HepG2 (cell line): Measurements from ENCODE around the gene NFATC2. TPM values are rescaled to one million over a fixed set of nuclear protein-coding genes. Genes with fewer than 3 reads are reported as not detected.

Experiments
- DBP ChIP-seq: sonication (generic); formaldehyde crosslinking; IDR thresholded peaks from 2 replicates; pipeline ENCODE4 v1.4.0; 2020; ENCODE audit warnings: missing genetic modification reagents; ENCODE audit errors: not compliant biosample characterization
- GTF2F1 ChIP-seq: fragments of 150-350 bp; IDR thresholded peaks from 2 replicates; pipeline ENCODE4 v1.6.1; 2014; ENCODE audit warnings: low read length
- HIVEP1 ChIP-seq: sonication (generic); formaldehyde crosslinking; IDR thresholded peaks from 2 replicates; pipeline ENCODE4 v1.4.0; 2020; ENCODE audit warnings: mild to moderate bottlenecking, missing genetic modification reagents
- HOXA7 ChIP-seq: sonication (generic); formaldehyde crosslinking; IDR thresholded peaks from 2 replicates; pipeline ENCODE4 v1.8.1; 2022; ENCODE audit warnings: mild to moderate bottlenecking, missing genetic modification reagents, moderate library complexity
- IKZF5 ChIP-seq: IDR thresholded peaks from 2 replicates; pipeline ENCODE4 v1.6.1; 2018; ENCODE audit warnings: missing genetic modification reagents, mild to moderate bottlenecking, missing compliant biosample characterization
- KDM6A ChIP-seq: IDR thresholded peaks from 2 replicates; pipeline ENCODE4 v1.6.1; 2016; ENCODE audit warnings: low read depth
- NFYB ChIP-seq: sonication (generic); formaldehyde crosslinking; IDR thresholded peaks from 2 replicates; pipeline ENCODE4 v1.4.0; 2020; ENCODE audit warnings: missing genetic modification reagents
- RAD21 ChIP-seq: fragments of 450-650 bp; formaldehyde crosslinking; IDR thresholded peaks from 2 replicates; pipeline ENCODE4 v1.5.0; 2020; ENCODE audit warnings: mild to moderate bottlenecking
- RFX3 ChIP-seq: IDR thresholded peaks from 2 replicates; pipeline ENCODE4 v1.6.1; 2016; ENCODE audit warnings: missing biosample characterization, missing genetic modification reagents
- ZBTB25 ChIP-seq: IDR thresholded peaks from 2 replicates; pipeline ENCODE4 v1.6.1; 2018; ENCODE audit warnings: missing genetic modification reagents
- ZMYM2 ChIP-seq: sonication (generic); formaldehyde crosslinking; IDR thresholded peaks from 2 replicates; pipeline ENCODE4 v1.8.0; 2022; ENCODE audit warnings: mild to moderate bottlenecking, missing genetic modification reagents
- ZMYM4 ChIP-seq: sonication (generic); formaldehyde crosslinking; IDR thresholded peaks from 2 replicates; pipeline ENCODE4 v1.8.1; 2023; ENCODE audit warnings: mild to moderate bottlenecking, missing genetic modification reagents
- ZNF30 ChIP-seq: sonication (generic); formaldehyde crosslinking; IDR thresholded peaks from 2 replicates; pipeline ENCODE4 v1.5.0; 2020; ENCODE audit warnings: mild to moderate bottlenecking, missing genetic modification reagents
- ZNF572 ChIP-seq: sonication (generic); formaldehyde crosslinking; IDR thresholded peaks from 2 replicates; pipeline ENCODE4 v1.5.1; 2020; ENCODE audit warnings: mild to moderate bottlenecking, missing genetic modification reagents
- ZNF709 ChIP-seq: sonication (generic); formaldehyde crosslinking; IDR thresholded peaks from 2 replicates; pipeline ENCODE4 v1.5.0; 2020; ENCODE audit warnings: mild to moderate bottlenecking, missing genetic modification reagents
- polyA plus RNA-seq, 8 experiments: library from polyadenylated mRNA; depleted of rRNA in 3 of 8; stranded (reverse) in 7 of 8; unstranded in 1 of 8; fragments of >200 nt; fragmentation: Illumina TruSeq in 4 of 8; extraction: Trizol in 4 of 8; gene quantifications; 2 replicates each; pipeline versions ENCODE4 v1.2.1 to v1.2.3, GENCODE V29; 2011 to 2016; ENCODE audit warnings: low read depth in 4 of 8, missing spikeins in 1 of 8, mixed read lengths in 1 of 8; ENCODE audit not compliant: insufficient read depth in 1 of 8
- total RNA-seq, 5 experiments: library from RNA; depleted of rRNA; stranded (reverse); fragments of >200 nt; fragmentation: Illumina TruSeq; extraction: Trizol; gene quantifications; 2 replicates each; pipeline ENCODE4 v1.2.3, GENCODE V29; 2016; ENCODE audit warnings: low read depth in 1 of 5
- TF ChIP-seq, protein P1 (sequence below): sonication (generic); formaldehyde crosslinking; IDR thresholded peaks from 2 replicates; pipeline ENCODE4 v1.4.0; 2020; ENCODE audit warnings: mild to moderate bottlenecking, low read depth, missing genetic modification reagents
- TF ChIP-seq, protein P2 (sequence below): sonication (generic); formaldehyde crosslinking; IDR thresholded peaks from 2 replicates; pipeline ENCODE4 v1.4.0; 2020; ENCODE audit warnings: missing genetic modification reagents, borderline replicate concordance
- TF ChIP-seq, protein P3 (sequence below): IDR thresholded peaks from 2 replicates; pipeline ENCODE4 v1.6.1; 2016; ENCODE audit warnings: low read depth, borderline replicate concordance

Gene NFATC2
- total and polyA plus RNA-seq, 2 of the 13 experiments (the other 11 are each of a cell fraction or from before 2014, with no cell fraction given): 1.9 to 3.3 TPM

- TF ChIP-seq IKZF5 (no peak), RAD21 (CRISPR knock-in tag) (no peak; the same call in 1 of the 2 replicates), GTF2F1 (no peak), HOXA7 (CRISPR knock-in tag) (no peak), HIVEP1 (no peak), ZNF30 (CRISPR knock-in tag) (no peak), DBP (CRISPR knock-in tag) (no peak), ZMYM2 (CRISPR knock-in tag) (no peak), ZMYM4 (CRISPR knock-in tag) (peak; percentile 44; the same call in 1 of the 2 replicates), NFYB (CRISPR knock-in tag) (no peak), ZBTB25 (CRISPR knock-in tag) (no peak), ZNF572 (CRISPR knock-in tag) (no peak), ZNF709 (CRISPR knock-in tag) (no peak), KDM6A (CRISPR knock-in tag) (no peak), RFX3 (CRISPR knock-in tag) (no peak)
- TF ChIP-seq, protein P1, sequence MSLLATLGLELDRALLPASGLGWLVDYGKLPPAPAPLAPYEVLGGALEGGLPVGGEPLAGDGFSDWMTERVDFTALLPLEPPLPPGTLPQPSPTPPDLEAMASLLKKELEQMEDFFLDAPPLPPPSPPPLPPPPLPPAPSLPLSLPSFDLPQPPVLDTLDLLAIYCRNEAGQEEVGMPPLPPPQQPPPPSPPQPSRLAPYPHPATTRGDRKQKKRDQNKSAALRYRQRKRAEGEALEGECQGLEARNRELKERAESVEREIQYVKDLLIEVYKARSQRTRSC: no peak
- TF ChIP-seq, protein P2, sequence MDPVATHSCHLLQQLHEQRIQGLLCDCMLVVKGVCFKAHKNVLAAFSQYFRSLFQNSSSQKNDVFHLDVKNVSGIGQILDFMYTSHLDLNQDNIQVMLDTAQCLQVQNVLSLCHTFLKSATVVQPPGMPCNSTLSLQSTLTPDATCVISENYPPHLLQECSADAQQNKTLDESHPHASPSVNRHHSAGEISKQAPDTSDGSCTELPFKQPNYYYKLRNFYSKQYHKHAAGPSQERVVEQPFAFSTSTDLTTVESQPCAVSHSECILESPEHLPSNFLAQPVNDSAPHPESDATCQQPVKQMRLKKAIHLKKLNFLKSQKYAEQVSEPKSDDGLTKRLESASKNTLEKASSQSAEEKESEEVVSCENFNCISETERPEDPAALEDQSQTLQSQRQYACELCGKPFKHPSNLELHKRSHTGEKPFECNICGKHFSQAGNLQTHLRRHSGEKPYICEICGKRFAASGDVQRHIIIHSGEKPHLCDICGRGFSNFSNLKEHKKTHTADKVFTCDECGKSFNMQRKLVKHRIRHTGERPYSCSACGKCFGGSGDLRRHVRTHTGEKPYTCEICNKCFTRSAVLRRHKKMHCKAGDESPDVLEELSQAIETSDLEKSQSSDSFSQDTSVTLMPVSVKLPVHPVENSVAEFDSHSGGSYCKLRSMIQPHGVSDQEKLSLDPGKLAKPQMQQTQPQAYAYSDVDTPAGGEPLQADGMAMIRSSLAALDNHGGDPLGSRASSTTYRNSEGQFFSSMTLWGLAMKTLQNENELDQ (CRISPR knock-in tag): no peak
- TF ChIP-seq, protein P3, sequence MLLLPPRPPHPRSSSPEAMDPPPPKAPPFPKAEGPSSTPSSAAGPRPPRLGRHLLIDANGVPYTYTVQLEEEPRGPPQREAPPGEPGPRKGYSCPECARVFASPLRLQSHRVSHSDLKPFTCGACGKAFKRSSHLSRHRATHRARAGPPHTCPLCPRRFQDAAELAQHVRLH (CRISPR knock-in tag): no peak
Measured at GRCh38 chr20:51426718-51427650, 115.5 kb downstream of the NFATC2 start (continued).
